GM19452 (cell line): Measurements from ENCODE around the gene TM4SF18.

Experiments used
- ATAC-seq: cut with Tn5 transposase; IDR thresholded peaks from one replicate; pipeline ENCODE4 v1.9.1; 2021; ENCODE audit not compliant: unreplicated experiment

Gene TM4SF18

DNA sequence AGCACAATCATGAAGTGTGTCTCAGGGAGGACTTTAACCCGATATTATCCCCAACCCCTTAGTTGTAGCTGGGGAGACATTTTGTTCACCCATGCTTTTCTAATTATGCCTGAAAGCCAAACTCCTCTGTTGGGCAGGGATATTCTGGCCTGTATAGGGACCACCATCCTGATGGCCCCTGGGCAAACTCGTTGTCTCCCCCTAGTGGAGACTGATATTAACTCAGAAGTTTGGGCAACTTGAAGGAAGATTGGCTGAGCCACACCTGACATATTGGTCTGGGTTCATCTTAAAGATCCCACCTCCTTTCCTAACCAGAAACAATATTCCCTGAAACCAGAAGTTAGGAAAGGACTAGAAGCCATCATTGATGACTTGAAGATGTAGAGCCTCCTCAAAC lies 42.3 kb downstream of the TM4SF18 start:
- peak; percentile 56 for ATAC-seq

DNA sequence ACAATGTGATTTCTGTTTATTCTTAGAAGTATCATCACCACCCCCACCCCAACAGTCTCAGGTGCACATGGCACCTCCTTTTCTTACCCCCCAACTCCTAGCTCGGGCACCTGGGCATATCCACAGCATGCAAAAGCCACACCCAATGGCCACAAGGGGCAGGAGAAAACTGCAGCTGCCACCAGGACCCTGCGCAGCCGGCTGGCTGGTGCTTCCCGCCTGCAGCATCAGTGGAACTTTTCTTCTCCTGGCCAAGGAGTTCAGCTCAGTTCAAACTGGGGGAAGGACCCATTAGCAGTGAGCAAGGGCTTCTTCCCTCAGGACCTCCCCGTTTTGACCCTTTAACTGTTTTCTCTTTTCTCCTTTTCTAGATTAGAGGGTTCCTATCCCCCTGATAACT lies 44.8 kb downstream of the TM4SF18 start:
- ATAC-seq, result no peak

DNA sequence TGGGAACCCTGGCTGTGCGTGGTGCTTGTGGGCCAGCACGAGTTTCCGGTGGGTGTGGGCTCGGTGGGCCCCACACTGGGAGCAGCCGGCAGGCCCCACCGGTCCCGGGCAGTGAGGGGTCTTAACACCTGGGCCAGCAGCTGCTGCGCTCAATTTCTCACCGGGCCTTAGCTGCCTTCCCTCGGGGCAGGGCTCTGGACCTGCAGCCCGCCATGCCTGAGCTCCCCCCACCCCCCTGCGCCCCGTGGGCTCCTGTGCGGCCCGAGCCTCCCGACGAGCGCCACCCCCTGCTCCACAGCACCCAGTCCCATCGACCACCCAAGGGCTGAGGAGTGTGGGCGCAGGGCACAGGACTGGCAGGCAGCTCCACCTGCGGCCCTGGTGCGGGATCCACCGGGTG lies 49.4 kb downstream of the TM4SF18 start:
- ATAC-seq, result no peak

DNA sequence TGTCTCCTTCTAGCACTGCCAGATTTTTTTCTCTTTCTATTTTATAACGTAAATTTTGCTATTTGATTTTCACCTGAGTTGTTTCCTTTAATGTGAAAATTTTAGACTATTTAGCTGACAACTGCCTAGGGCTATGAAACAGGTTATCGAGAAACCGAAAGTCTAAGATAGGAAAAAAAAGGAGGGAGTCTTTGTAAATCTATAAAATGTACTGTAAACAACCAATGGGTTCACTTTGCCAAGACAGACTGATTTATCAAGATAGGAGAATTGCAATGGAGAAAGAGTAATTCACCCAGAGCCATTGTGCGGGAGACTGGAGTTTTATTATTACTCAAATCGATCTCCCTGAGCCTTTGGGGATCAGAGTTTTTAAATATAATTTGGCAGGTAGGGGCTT lies 50.0 kb downstream of the TM4SF18 start:
- no peak for ATAC-seq

DNA sequence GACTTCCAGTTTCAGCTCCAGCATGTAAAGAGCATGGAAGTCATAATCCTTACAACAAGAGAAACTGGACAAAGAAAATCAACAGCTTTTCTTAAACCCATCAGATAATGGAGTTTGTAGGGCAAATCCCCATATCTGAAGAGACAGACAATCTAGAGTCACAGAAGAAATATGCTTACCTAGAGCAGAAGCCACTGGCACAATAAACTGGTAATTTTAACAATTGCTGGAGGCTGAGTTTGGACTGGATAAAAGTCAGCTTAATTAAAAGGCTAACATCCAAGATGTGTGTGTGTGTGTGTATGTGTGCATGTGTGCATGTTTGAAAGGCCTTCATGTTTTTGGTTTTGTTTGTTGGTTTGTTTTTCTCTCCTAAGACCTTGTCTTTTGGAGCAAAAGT lies 50.6 kb downstream of the TM4SF18 start:
- ATAC-seq, result no peak

DNA sequence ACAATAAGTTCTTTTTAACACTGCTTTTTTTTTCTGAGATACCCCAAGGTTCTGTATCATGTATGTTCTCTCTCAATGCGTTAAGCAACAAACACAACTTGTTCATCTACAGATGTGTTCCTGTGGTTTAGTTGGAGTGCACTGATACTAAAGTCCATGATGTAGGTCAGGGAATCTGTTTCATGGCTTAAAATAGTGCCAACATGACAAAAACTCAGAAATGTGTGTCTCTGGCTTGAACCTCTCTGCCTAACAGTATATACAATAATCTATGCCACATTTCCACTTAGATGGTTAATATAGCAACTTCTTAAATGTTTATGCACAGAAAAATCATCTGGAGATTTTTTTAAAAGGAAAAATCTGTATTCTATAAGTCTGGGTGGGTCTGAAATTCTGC lies 51.1 kb downstream of the TM4SF18 start:
- no peak for ATAC-seq

DNA sequence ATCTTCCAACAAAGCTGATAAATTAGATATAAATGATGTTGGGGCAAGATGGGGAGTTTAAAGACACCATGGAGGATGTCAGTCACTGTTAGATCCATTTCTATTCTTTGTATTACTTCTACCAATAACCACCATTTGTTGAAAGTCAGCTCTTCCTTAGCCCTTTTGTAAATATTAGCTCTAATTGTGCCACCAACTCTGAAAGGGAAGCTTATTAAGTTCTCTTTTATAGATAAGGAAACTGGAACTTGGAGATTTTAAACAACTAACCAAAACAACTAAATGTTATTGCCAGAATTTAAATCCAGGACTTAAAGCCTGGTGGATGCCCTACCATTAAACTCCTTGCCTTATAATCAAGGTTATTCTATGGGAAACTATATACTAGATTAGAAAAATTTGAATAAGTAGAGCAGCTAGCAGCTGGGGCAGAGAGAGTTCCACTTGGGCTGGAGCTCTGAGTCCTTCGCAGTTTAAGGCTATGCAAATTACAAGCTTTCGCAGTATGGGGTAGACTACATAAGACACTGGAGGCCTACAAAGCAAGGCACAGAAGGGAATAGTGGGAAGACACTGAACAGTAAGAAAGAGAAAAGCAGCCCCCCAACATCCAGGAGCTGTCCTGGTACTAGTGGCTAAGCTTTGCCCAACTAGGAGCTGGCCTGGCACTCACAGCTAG lies 52.6 kb downstream of the TM4SF18 start:
- ATAC-seq, result no peak

DNA sequence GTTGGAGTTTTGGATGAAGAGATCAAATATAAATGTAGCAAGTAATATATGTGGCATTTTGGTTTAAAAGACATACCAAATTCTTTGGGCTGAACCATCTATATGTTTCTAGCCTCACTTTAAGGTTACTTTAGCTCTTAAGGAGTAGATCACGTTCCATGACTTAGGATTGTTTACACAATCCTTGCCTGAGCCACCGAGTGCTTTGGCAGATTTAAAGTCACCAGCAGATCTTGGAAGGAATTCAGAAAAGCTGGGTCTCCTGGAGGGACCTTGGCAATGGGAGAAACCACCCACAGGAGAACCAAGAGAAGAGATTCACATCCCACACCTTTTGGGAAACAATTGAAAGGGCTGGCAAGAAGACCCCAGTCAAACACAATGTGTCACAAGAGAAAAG lies 54.5 kb downstream of the TM4SF18 start:
- no peak for ATAC-seq

DNA sequence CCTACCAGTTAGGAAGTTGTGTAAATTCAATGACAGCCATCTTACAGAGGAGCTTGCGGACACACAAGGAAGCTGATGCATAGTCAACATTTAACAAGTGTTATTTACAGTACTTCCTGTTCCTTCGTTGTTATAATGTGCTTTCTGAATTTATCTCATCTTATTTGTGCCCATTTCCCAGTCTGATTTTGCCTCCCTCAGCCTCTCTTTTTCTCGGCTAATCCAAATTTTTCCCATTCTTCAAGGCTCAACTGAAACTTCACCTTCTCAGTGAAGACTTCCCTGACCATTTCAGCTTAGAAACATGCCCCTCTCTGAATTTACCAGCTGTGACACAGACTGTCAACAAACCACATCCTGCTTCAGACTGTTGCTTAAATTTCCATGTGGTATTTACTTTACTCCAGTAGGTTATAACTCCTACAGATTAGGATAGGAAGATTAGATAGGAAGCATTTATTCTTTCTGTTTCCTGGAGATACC lies 56.1 kb downstream of the TM4SF18 start:
- ATAC-seq, result peak; percentile 77

DNA sequence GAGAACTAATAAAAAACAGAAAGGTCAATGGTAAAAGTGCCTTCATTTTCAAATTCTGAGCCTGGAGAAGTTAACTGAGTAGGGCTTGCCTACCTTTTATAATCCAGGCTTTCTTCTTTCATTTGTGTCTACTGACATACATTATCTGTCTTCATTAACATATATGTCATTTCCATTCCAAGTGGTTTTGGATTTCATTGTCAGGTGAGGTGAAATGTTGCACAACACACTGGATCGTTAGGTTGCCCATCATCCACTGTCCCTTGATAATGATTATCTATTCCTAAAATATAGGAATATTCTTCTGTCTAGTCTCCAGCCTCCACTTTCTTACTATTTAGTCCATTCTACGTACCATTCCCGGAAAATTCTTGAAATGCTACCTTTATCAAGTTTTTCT lies 56.8 kb downstream of the TM4SF18 start:
- ATAC-seq, result no peak

DNA sequence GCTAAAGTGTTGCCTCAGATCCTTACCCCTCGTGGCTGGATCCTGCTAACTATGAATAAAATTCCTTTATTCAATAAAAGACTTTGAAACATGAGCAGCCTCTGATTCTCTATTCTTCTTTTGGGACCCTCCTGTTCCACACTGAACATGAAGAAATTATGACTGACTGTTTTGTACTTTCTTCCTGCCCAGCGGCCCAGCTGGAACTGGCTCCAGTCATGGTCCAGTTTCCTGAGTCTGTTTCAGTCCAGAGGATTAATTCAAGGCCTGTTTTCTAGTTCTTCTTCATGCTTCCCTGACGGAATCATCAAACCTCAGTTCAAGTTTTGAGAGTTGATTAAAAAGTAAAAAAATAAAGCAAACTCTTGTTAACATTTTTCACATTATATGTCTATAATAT lies 59.2 kb downstream of the TM4SF18 start:
- no peak for ATAC-seq

DNA sequence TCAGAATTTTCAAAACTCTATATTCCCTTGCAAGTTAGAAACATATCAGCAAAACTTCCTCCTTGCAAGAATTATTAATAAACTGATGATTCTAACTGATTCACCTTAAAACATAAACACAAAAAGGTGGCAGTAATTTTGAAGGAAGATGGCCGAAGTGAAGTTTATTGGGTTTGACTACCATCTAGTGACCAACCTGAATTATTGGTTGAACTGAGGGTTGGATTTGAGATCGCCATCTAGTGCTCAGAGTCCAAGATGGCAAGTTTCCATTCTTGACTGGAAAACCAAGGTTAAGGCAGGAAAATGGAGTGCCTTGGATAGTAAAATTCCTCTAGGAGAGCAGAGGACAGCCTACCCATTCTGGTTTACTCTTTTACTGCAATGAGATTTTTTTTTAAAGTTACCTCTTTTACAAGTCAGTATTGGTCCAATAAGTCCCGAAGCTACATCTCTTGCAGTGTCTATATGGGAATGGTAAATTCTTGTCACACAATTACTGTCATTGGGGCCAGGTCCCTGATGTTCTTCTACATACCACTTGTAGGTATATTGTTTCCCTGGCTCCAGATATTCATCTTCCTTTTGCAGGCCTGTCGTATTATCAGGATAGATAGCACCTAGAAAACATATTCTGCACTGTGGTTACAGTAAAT lies 60.2 kb downstream of the TM4SF18 start:
- peak; percentile 68 for ATAC-seq

DNA sequence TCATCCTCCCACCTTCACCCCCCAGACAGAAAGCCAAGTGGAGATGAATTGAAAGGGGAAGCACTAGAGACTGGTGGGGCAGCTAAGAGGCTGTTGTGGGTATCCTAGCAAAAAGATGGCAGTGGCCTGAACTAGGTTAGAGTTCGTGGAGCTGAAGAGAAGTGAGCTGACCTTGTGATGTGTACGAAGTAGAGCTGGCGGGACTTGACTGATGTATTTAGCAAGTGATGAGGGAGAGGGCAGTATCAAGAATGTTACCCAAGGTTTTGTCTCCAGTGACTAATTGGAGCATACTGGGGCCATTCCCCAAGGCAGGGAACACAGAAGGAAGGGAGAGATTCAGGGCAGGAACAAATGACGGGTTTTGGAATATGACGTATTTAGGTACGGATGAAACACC lies 61.8 kb downstream of the TM4SF18 start:
- no peak for ATAC-seq

DNA sequence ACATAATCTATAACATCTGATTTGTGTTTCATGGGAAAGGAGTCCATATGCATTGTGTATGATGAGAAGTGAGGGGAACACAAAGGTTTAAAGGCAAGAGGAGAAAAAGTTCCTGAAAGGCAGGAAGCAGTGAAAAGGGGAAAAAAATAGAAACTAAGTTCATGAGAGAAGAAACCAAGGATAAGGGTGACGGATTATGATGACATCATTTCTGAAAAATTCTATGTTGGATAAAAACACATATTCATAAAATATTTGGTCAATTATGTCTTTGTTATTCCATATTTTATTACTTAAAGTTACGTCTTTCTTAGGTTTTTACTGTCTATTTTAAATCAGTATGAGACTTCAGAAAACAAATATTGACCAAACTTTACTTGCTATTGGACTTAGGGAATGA lies 63.3 kb downstream of the TM4SF18 start:
- no peak for ATAC-seq

DNA sequence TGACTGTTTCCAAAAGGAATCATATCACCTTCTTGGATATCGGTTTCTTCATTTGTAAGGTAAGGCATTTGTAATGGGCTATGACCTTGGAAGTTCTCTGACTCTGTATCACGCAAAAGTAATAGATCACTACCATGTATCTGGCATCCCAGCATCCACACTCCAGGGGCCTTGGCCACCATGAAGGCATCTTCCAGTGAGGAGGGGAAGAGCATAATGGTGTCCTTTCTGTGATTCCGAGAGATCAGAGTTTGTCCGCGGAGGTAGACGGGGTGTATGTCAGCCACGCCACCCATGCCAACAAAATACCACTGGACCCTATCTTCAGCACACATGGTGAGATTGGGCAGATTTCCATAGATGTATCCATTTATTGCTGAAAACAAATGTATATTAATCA lies 63.7 kb downstream of the TM4SF18 start:
- no peak for ATAC-seq
